ENCODE results near the gene RDH13.

The RDH13 gene

DNA sequence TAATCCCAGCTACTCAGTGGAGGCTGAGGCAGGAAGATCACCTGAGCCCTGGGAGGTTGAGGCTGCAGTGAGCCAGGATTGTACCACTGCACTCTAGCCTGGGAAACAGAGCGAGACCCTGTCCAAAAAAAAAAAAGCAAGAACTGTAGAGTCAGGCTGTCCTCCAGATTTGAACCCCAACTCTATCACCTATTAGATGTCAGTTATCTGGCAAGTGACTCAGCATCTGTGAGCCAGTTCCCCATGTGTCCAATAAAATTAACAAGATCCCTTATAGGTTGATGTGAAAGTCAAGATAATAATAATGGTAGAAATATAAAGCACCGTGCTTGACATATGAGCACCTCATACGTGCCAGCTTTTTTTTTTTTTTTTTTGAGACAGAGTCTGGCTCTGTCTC lies 46.9 kb downstream of the RDH13 start:
- Histone ChIP-seq H3K9ac (ENCODE audit: low read depth, low read length) (no peak overlapping the region), H2AFZ (ENCODE audit: low read depth, low read length) (no peak overlapping the region), H3K27me3 (ENCODE audit: insufficient read depth, low read length, poor library complexity) (no peaks in the 10 kb centered on the region), H3K4me2 (ENCODE audit: insufficient read depth, low read length) (no peak overlapping the region), H3K4me3 (ENCODE audit: low read depth in 1 of 2, low read length in 2 of 2) (no peak overlapping the region), H4K20me1 (ENCODE audit: insufficient read depth, low read length) (peaks cover 10% of the 10 kb centered on the region; the same call in 1 of the 2 replicates), H3K36me3 (ENCODE audit: insufficient read depth, low read length) (peaks cover 6% of the 10 kb centered on the region; the same call in 1 of the 2 replicates), H3K9me3 (ENCODE audit: insufficient read depth, low read length, severe bottlenecking) (no peaks in the 10 kb centered on the region), H3K27ac (ENCODE audit: low read length) (no peak overlapping the region), H3K4me1 (ENCODE audit: insufficient read depth, low read length) (no peaks in the 10 kb centered on the region), H3K79me2 (ENCODE audit: insufficient read depth, low read length) (peaks cover 27% of the 10 kb centered on the region; the same call in 1 of the 2 replicates)
- ATAC-seq (ENCODE audit: insufficient read depth, low read depth) (no peak), DNase-seq (no peak)
- TF ChIP-seq EZH2 (IDR thresholded peaks at IDR 0.05; ENCODE audit: borderline replicate concordance, low read depth, low read length, severe bottlenecking): no peak
- TF ChIP-seq, protein P1, sequence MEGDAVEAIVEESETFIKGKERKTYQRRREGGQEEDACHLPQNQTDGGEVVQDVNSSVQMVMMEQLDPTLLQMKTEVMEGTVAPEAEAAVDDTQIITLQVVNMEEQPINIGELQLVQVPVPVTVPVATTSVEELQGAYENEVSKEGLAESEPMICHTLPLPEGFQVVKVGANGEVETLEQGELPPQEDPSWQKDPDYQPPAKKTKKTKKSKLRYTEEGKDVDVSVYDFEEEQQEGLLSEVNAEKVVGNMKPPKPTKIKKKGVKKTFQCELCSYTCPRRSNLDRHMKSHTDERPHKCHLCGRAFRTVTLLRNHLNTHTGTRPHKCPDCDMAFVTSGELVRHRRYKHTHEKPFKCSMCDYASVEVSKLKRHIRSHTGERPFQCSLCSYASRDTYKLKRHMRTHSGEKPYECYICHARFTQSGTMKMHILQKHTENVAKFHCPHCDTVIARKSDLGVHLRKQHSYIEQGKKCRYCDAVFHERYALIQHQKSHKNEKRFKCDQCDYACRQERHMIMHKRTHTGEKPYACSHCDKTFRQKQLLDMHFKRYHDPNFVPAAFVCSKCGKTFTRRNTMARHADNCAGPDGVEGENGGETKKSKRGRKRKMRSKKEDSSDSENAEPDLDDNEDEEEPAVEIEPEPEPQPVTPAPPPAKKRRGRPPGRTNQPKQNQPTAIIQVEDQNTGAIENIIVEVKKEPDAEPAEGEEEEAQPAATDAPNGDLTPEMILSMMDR (IDR thresholded peaks at IDR 0.05; ENCODE audit: borderline replicate concordance, extremely low read depth, low read length, poor library complexity, severe bottlenecking): no peak

DNA sequence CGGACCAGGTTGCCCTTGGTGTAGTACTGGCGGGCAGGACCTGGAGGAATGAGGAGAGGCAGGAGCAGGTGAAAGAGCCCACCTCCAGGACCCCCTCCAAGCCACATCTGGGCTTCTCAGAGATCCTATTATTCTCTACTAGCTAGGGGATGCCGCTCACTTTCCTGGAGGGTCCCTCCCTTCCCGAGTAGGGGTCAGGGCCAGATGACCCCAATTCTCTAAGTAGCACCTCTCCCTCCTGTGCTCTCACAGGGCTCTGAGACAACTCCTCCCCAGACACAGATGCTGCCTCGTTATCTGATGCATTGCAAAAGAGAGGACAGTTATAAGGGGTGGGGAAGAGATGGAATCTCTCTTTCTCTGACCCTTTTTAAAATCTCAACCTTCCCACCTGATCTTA lies 47.8 kb downstream of the RDH13 start:
- no peak for DNase-seq
- Histone ChIP-seq H3K27ac (ENCODE audit: low read length) (no peak overlapping the region), H3K79me2 (ENCODE audit: insufficient read depth, low read length) (peaks cover 25% of the 10 kb centered on the region; the same call in 1 of the 2 replicates), H2AFZ (ENCODE audit: low read depth, low read length) (no peak overlapping the region), H3K9ac (ENCODE audit: low read depth, low read length) (no peak overlapping the region), H3K36me3 (ENCODE audit: insufficient read depth, low read length) (peaks cover 6% of the 10 kb centered on the region; the same call in 1 of the 2 replicates), H3K27me3 (ENCODE audit: insufficient read depth, low read length, poor library complexity) (no peaks in the 10 kb centered on the region), H3K4me1 (ENCODE audit: insufficient read depth, low read length) (no peaks in the 10 kb centered on the region), H3K9me3 (ENCODE audit: insufficient read depth, low read length, severe bottlenecking) (no peaks in the 10 kb centered on the region), H3K4me2 (ENCODE audit: insufficient read depth, low read length) (no peak overlapping the region), H4K20me1 (ENCODE audit: insufficient read depth, low read length) (peaks cover 10% of the 10 kb centered on the region; the same call in 1 of the 2 replicates), H3K4me3 (ENCODE audit: low read depth in 1 of 2, low read length in 2 of 2) (no peak overlapping the region)
- no peak for ATAC-seq (ENCODE audit: insufficient read depth, low read depth)
- TF ChIP-seq, protein P1 (IDR thresholded peaks at IDR 0.05; ENCODE audit: borderline replicate concordance, extremely low read depth, low read length, poor library complexity, severe bottlenecking): no peak
- TF ChIP-seq EZH2 (IDR thresholded peaks at IDR 0.05; ENCODE audit: borderline replicate concordance, low read depth, low read length, severe bottlenecking): no peak

DNA sequence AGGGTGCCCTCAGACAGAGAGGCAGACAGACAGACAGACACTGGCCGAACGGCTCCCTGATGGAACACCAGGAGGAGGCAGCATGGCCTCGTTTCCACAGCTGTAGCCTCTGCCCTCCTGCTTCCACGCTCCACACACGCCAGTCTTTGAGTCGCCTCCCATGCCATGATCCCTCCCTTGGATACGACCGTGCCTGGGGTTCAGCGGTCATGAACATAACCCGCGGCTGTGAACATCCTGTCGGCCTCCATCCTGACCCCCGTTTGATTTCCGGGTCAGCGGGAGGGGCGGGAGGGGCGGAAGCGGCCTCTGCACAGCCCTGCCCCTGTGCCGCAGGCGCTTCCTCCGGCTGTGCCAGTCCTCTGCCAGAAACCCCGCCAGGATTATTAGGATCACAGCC lies 48.2 kb downstream of the RDH13 start:
- Histone ChIP-seq H4K20me1 (ENCODE audit: insufficient read depth, low read length) (peaks cover 10% of the 10 kb centered on the region; the same call in 1 of the 2 replicates), H3K27me3 (ENCODE audit: insufficient read depth, low read length, poor library complexity) (no peaks in the 10 kb centered on the region), H3K9me3 (ENCODE audit: insufficient read depth, low read length, severe bottlenecking) (no peaks in the 10 kb centered on the region), H3K9ac (ENCODE audit: low read depth, low read length) (no peak overlapping the region), H3K4me3 (ENCODE audit: low read depth in 1 of 2, low read length in 2 of 2) (no peak overlapping the region), H3K4me2 (ENCODE audit: insufficient read depth, low read length) (no peak overlapping the region), H3K4me1 (ENCODE audit: insufficient read depth, low read length) (no peaks in the 10 kb centered on the region), H2AFZ (ENCODE audit: low read depth, low read length) (no peak overlapping the region), H3K27ac (ENCODE audit: low read length) (no peak overlapping the region), H3K36me3 (ENCODE audit: insufficient read depth, low read length) (peaks cover 6% of the 10 kb centered on the region; the same call in 1 of the 2 replicates), H3K79me2 (ENCODE audit: insufficient read depth, low read length) (peaks cover 21% of the 10 kb centered on the region; the same call in 1 of the 2 replicates)
- ATAC-seq (ENCODE audit: insufficient read depth, low read depth): no peak
- TF ChIP-seq, protein P1 (IDR thresholded peaks at IDR 0.05; ENCODE audit: borderline replicate concordance, extremely low read depth, low read length, poor library complexity, severe bottlenecking): no peak
- TF ChIP-seq EZH2 (IDR thresholded peaks at IDR 0.05; ENCODE audit: borderline replicate concordance, low read depth, low read length, severe bottlenecking): no peak
- DNase-seq: no peak

Measured in DND-41 (cell line).